Prostate gland (tissue), 2 donors: ENCODE data around the gene C13orf46. TPM values are rescaled to one million over a fixed set of nuclear protein-coding genes. Genes with fewer than 3 reads are reported as not detected.

Source experiments
- DNase-seq: peaks from one replicate; pipeline ENCODE4 v3.0.0-alpha.2; 2019; ENCODE audit warnings: low spot score
- H3K27ac ChIP-seq, 2 donors: fragments of 200-600 bp; sonication (generic); 2 replicates each; pipeline ENCODE4 v1.5.1; 2017 to 2019
- H3K27me3 ChIP-seq: fragments of 200-600 bp; sonication (generic); replicated peaks from 2 replicates; pipeline ENCODE4 v1.5.1; 2019; ENCODE audit not compliant: insufficient read depth
- H3K36me3 ChIP-seq, 2 donors: fragments of 200-600 bp; sonication (generic); 1 replicate in 1 of 2; 2 replicates in 1 of 2; pipeline versions ENCODE4 v1.5.1 to v1.8.1; 2017 to 2019
- H3K4me1 ChIP-seq: fragments of 200-600 bp; sonication (generic); replicated peaks from 2 replicates; pipeline ENCODE4 v1.5.1; 2019
- H3K4me3 ChIP-seq, 2 donors: fragments of 200-600 bp; sonication (generic); 2 replicates each; pipeline ENCODE4 v1.5.1; 2017 to 2019
- H3K9me3 ChIP-seq: fragments of 200-600 bp; sonication (generic); 2 replicates; pipeline ENCODE4 v1.5.1; 2017
- POLR2A ChIP-seq: fragments of 450-650 bp; IDR thresholded peaks from one replicate; pipeline ENCODE4 v1.6.1; 2016; ENCODE audit warnings: antibody characterized with exemption, mild to moderate bottlenecking
- POLR2AphosphoS5 ChIP-seq: sonication (generic); formaldehyde crosslinking; IDR thresholded peaks from one replicate; pipeline ENCODE4 v1.6.1; 2017; ENCODE audit warnings: antibody characterized with exemption
- WGBS: methylation state at CpG from one replicate; pipeline ENCODE4 v1.1.5; 2018; 5-methylcytosine and 5-hydroxymethylcytosine counted together
- intact Hi-C: fragments of 100-400 bp; cut with DNase I; formaldehyde crosslinking; loops from one replicate; pipeline ENCODE4 v1.14.2; 2022
- total RNA-seq, 2 donors: library from RNA; depleted of rRNA; stranded (reverse); fragments of >200 nt; gene quantifications; one replicate each; pipeline ENCODE4 v1.1.0, GENCODE V29; 2016
- TF ChIP-seq, protein P1 (sequence below), 4 experiments: fragments of 200-600 bp in 2 of 4; fragments of 450-650 bp in 2 of 4; sonication (generic) in 2 of 4; IDR thresholded peaks; 1 replicate in 3 of 4; 2 replicates in 1 of 4; pipeline ENCODE4 v1.5.1; 2016 to 2019; ENCODE audit warnings: antibody characterized with exemption in 4 of 4, mild to moderate bottlenecking in 2 of 4, moderate library complexity in 2 of 4

The C13orf46 gene
- total RNA-seq, 2 donors from 2014 or later, result 8.0 to 9.9 TPM

DNA sequence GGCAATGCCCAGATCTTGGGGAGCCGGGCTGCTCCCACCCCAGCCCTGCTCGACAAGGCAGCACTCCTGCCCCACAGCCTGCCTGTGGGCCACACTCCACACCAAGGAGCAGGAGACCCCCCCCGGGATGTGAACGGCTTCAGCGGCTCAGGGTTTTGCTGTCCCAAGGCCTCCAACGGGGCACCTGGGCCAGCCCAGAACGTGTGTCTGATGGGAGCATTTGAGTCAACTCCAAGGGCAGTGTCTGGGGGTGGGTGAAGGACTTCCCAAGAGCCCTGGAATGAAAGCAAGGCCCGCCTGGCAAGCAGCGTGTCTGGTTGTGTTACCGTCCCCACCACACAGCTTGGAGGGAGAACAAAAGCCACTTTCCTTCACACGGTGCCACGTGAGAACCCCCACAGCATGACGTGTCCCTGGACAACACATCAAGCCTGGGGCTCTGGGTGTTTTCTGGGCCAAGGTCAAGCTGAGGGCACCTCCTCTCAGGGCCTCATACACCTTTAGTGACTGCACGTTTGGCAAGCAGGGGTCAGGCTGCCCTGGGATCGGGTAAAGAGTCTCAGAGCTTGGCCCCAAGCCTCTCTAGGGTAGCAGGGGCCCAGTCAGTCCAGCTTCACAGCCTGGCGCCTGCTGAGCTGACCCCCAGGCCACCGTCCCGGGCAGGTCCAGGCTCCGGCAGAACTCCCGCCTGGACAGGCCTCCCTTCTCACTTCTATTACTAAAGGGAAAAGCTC, 6.0 kb downstream of the C13orf46 start:
- no peaks in the 10 kb centered on the region for H3K27me3 ChIP-seq
- no peak overlapping the region for H3K4me3 ChIP-seq
- no peaks in the 10 kb centered on the region for H3K36me3 ChIP-seq
- no peak overlapping the region for H3K27ac ChIP-seq
- intact Hi-C loops, result no loop called here
- TF ChIP-seq POLR2A (no peak), POLR2AphosphoS5 (no peak)
- TF ChIP-seq, protein P1, sequence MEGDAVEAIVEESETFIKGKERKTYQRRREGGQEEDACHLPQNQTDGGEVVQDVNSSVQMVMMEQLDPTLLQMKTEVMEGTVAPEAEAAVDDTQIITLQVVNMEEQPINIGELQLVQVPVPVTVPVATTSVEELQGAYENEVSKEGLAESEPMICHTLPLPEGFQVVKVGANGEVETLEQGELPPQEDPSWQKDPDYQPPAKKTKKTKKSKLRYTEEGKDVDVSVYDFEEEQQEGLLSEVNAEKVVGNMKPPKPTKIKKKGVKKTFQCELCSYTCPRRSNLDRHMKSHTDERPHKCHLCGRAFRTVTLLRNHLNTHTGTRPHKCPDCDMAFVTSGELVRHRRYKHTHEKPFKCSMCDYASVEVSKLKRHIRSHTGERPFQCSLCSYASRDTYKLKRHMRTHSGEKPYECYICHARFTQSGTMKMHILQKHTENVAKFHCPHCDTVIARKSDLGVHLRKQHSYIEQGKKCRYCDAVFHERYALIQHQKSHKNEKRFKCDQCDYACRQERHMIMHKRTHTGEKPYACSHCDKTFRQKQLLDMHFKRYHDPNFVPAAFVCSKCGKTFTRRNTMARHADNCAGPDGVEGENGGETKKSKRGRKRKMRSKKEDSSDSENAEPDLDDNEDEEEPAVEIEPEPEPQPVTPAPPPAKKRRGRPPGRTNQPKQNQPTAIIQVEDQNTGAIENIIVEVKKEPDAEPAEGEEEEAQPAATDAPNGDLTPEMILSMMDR (IDR thresholded peaks at IDR 0.05), result no peak
- no peaks in the 10 kb centered on the region for H3K9me3 ChIP-seq
- H3K4me1 ChIP-seq, result peaks cover 8% of the 10 kb centered on the region
- no peak for DNase-seq
- 81% methylated on average over 20 of the region's 20 CpGs for WGBS

GRCh38 chr13:113967206-113967720, 6.6 kb downstream of the C13orf46 start:
- intact Hi-C loops, result no loop called here
- no peaks in the 10 kb centered on the region for H3K9me3 ChIP-seq
- H3K4me3 ChIP-seq, result no peak overlapping the region
- peaks cover 8% of the 10 kb centered on the region for H3K4me1 ChIP-seq
- no peaks in the 10 kb centered on the region for H3K27me3 ChIP-seq
- no peak overlapping the region for H3K27ac ChIP-seq
- no peak for DNase-seq
- H3K36me3 ChIP-seq, result no peaks in the 10 kb centered on the region
- TF ChIP-seq POLR2A, result no peak
- TF ChIP-seq, protein P1 (IDR thresholded peaks at IDR 0.05), result no peak
- WGBS, result 98% methylated on average over 9 of the region's 9 CpGs

GRCh38 chr13:113965968-113966884, 7.7 kb downstream of the C13orf46 start:
- H3K4me3 ChIP-seq, result no peak overlapping the region
- H3K27me3 ChIP-seq, result no peaks in the 10 kb centered on the region
- TF ChIP-seq POLR2A, result no peak
- TF ChIP-seq, protein P1 (IDR thresholded peaks at IDR 0.05), result no peak
- no peak for TF ChIP-seq POLR2AphosphoS5
- H3K36me3 ChIP-seq, result no peaks in the 10 kb centered on the region
- WGBS, result 95% methylated on average over 5 of the region's 5 CpGs
- H3K9me3 ChIP-seq, result no peaks in the 10 kb centered on the region
- peaks cover 3% of the 10 kb centered on the region for H3K4me1 ChIP-seq
- intact Hi-C loops, result no loop called here
- no peak for DNase-seq
- H3K27ac ChIP-seq, result no peak overlapping the region

DNA sequence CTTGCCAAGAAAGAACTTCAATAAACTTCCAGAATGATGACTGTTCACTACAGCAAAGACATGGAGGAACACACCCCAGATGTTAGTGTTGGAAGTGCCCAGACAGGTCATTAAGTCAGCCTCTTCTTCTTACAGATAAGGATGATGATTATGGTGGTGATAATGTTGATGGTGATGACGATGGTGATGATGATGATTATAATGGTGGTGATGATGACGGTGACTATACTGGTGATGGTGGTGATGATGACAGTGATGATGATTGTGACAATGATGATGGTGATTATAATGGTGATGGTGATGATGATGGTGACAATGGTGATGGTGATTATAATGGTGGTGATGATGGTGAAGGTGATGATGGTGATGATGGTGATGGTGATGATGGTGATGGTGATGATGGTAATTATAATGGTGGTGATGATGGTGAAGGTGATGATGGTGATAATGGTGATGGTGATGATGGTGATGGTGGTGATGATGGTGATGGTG, 8.4 kb downstream of the C13orf46 start:
- no peak overlapping the region for H3K4me3 ChIP-seq
- DNase-seq, result no peak
- intact Hi-C loops, result no loop called here
- 96% methylated on average over 2 of the region's 2 CpGs for WGBS
- TF ChIP-seq, protein P1 (IDR thresholded peaks at IDR 0.05), result no peak
- TF ChIP-seq POLR2AphosphoS5 (no peak), POLR2A (no peak)
- no peaks in the 10 kb centered on the region for H3K27me3 ChIP-seq
- no peaks in the 10 kb centered on the region for H3K36me3 ChIP-seq
- no peaks in the 10 kb centered on the region for H3K9me3 ChIP-seq
- no peak overlapping the region for H3K27ac ChIP-seq
- no peaks in the 10 kb centered on the region for H3K4me1 ChIP-seq
